ENCODE data around the gene PPP2R3B.

- TF ChIP-seq POLR2A (IDR thresholded peaks at IDR 0.05) (no peak), CTCF (IDR thresholded peaks at IDR 0.05) (no peak), POLR2AphosphoS5 (IDR thresholded peaks at IDR 0.05) (no peak), EP300 (IDR thresholded peaks at IDR 0.05; ENCODE audit: low read depth) (no peak)
These were observed 48.3 kb downstream of the PPP2R3B start for GRCh38 chrX:338281-338835.
